ELF-1 (cell line): Measurements from ENCODE around the gene MRAP.
"Not testable (repeated sequence)": the region's sequence is repeated elsewhere in the genome, so short reads cannot be mapped to it uniquely, and the experiment has no call there.

ENCODE experiments used
- DNase-seq: peaks from one replicate; pipeline ENCODE4 v3.0.0-alpha.2; 2016; ENCODE audit warnings: low read depth, low spot score

MRAP gene

DNA sequence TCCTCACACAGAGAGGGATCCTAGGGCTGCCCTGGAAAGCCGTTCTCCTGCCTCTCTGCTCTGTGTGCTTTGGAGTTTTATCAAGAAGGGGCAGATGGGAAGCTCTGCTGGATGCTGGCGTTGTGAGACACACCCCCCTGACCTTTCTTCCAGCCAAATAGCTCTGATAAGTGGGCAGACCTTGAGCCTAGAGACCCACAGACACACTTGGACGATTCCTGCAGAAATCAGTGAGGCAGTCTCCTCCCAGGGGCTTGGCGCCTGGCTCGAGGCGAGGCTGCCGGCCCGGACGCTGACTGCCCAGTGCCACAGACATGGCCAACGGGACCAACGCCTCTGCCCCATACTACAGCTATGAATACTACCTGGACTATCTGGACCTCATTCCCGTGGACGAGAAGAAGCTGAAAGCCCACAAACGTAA lies at the start of gene MRAP:
Gene MRAP, plus strand, starts transcription at position 198 of the 424 bp plus-strand sequence. Its CDS starts 117 bp downstream, at position 315.
- no peak for DNase-seq

DNA sequence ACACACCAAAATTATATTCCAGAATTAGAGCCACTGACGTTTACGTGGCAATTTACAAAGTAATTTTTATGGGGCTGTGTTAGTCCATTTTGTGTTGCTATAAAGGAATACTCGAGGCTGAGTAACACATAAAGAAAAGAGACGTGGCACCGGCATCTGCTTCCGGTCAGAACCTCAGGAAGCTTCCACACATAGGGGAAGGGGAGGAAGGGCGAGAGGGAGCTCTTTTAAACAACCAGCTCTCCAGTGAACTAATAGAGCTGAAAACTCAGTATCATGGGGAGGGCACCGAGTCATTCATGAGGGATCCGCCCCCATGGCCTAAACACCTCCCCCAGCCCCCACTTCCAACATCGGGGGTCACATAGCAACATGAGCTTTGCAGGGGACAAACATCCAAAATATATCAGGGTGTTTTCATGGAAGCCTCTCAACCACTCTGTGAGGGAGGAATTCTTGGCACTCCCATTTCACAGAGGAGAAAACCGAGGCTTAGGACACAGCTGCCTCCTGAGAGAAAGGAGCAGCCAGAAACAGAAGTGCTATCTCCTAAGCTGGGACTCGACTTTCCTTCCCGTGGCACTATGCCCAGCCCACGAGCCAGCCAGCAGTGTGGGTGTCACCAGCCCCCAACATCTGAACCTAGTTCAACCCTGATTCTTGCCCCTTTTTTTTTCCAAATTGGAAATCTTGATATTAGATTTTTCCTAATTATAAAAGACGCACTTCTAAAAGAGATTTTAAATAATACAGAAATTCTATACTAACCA lies 49.0 kb upstream of the MRAP start:
- DNase-seq: no peak

DNA sequence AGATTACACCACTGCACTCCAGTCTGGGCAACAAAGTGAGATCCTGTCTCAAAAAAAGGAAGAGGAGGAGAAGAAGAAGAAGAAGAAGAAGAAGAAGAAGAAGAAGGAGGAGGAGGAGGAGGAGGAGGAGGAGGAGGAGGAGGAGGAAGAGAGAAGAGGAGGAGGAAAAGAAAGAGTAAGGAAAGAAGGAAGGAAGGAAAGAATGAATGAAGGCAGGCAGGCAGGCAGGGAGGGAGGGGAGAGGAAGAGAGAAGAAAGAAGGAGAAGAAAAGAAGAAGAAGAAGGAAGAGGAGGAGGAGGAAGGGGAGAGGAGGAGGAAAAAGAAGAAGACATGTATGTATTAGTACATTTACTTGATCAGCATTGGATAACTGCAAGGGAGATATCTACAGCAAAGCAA lies 46.5 kb upstream of the MRAP start:
- DNase-seq: no peak

DNA sequence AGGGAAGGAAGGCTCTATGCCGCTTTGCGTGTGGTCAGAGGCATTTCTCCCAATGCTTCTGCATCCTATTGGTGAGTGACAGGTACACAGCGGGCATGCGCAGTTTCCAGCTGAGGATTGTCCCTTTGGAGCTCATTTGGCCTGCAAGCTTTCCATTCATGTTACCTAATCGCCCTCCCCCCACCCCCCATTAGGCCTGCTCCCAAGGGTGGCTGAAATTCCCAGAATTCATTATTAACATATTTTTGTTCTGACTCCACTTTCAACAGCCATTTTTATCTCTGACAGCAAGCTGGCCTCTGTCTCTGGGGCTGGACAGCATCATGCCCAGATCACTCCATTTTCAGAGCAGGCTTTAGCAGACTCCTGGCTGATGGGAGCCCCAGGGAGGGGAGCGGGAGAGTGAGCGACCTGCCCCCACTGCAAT lies 45.4 kb upstream of the MRAP start:
- DNase-seq: no peak

DNA sequence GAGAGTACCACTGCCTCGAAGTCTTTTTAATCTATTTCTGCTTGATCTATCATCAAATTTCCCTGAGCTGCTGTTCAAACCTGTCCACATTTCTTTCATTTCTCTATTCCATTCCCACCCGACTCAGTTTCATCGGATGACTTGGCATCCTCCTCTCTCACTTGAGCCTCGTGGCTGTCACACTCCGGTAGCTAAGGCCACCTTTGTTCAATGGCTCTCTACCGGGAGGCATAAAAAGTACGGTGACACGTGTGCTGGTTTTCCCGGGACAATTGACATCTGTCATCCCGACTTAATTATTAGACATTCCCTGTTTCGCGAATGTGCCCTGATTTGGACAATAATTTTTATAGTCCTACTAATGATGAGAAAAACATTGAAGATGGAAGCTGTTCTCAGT lies 42.4 kb upstream of the MRAP start:
- DNase-seq: no peak

DNA sequence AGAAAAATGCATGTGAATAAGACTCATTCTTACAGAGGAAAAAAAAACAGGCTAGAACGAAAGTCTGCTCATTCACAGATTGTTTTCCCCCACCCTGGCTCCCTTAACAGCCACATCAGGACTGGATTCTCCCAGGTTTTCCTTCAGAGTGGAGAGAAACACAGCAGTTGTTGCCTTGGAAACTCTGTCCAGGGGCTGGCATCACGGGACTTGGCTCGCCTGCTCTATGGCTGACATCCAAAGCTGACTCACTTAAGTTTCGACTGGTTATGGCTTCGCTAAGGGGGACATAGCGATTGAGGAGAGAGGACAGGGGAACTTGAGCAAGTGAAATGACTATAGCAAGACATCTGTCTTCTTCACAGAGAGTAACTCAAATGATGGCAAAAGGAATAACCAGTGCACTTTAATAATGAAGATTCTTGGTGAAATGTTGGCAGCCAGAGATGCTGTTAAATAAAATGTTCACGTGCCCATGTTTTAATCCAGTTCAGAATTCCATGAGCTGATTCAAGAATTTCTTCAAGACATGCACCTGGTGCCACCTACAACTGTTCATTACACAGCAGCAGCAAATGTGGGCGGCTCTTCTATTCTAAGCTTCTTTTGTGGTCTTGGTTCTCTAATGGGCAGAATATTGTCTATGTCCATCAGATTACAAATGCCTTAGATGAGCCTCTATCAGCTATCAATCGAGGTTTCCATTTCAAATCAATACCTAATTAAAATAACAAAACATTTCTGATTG lies 41.6 kb upstream of the MRAP start:
- no peak for DNase-seq

DNA sequence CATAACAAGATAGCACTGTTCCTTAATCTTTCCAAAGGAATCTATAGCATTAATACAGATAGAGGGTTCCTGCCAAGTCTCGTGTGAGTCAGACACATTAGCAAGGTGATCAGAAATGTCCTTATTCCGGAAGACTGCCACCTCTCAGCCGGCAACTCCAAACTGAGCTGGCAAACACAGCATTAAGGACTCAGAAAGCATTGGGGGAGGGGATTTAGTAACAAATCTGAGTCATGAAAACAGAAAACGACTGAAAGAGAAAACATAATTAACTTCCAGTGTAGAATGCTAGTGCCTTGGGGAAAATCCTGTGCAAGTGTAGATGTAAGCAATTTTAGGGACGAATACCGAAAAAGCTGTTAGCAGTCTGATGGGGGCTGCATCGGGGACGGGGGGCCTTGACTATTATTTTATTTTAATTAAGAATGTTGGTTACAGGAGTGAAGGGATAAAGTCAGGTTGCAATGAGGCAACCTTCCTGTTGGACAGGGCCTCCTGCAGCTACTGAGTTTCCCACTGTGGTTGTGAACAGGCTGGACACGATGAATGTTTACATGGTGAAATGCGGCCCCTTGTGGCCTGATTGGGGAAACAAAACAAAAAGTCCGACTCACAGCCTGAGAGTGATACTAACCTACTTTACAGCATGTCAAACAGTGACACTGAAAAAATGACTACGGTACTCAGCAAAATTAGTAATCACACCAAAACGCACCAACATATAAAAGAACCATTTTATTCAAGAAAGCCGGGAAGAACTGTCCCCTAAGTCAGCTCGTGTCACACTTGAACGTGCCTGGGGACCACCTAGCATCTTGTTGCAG lies 40.5 kb upstream of the MRAP start:
- peak; percentile 81 for DNase-seq

DNA sequence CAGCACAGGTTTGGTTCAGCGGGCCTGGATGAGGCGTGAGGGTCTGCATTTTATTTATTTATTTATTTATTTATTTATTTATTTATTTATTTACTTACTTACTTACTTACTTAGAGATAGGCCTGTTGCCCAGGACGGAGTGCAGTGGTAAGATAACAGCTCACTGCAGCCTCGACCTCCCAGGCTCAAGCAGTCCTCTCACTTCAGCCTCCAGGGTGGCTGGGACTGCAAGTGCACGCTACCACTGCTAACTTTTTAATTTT lies 39.9 kb upstream of the MRAP start:
- DNase-seq: not testable (repeated sequence)

DNA sequence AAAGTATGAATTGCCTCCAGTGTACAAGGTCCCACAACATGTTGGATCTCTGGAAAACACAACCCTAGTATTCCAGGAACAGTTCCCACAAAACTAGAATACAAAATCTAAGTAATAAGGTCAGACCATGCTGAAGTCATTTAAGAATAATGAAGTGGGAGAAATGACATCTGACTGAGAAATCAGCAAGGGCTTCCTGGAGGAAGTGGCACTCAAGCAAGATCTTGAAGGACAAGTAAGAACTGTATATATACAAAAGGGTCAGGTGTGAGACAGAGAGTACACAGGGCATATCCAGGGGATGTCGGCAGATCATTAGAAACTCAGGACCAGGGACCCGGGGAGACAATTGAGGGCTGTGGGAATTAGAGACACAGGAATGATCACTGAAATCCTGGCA lies 38.5 kb upstream of the MRAP start:
- no peak for DNase-seq

DNA sequence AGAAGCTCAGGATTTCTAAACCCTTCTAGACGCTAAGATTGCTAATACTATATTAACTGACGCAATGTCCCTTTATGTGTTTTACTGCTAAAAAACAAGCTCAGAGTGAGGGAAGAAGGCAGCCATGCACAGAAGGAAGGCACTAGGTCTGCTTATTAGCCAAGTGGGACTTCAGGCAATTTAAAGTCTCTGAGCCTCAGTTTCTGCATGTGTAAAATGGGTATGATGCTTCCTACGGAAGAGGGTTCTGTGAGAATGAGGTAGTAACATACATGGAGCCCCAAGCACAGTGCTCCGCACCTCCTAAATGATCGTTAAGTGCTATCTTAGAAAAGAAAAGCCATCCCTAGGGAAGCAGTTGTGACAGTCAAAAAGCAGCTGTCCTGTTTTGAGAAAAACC lies 36.7 kb upstream of the MRAP start:
- DNase-seq: no peak

DNA sequence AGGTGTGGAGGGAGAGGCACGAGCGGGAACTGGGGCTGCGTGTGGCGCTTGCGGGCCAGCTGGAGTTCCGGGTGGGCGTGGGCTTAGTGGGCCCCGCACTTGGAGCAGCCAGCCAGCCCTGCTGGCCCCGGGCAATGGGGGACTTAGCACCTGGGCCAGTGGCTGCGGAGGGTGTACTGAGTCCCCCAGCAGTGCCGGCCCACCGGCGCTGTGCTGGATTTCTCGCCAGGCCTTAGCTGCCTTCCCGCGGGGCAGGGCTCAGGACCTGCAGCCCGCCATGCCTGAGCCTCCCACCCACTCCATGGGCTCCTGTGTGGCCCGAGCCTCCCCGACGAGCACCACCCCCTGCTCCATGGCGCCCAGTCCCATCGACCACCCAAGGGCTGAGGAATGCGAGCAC lies 33.3 kb upstream of the MRAP start:
- DNase-seq: not testable (repeated sequence)

DNA sequence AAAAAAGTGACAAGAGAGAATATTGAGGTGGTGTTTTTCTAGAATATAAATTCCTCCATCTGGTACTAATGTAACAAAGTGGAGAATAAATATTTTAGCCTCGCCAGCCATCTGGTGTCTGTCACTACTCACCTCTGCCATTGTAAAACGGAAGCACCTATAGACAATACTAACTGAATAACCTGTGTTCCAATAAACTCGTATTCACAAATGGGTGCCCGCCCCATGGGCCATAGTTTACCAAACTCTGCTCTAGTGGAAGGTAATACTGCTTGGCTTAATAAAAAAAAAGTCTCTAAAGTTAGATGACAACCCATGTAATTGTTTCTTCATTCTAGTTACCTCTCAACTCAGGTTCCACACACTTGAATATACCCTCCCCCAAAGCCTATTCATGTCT lies 27.9 kb upstream of the MRAP start:
- DNase-seq: no peak

DNA sequence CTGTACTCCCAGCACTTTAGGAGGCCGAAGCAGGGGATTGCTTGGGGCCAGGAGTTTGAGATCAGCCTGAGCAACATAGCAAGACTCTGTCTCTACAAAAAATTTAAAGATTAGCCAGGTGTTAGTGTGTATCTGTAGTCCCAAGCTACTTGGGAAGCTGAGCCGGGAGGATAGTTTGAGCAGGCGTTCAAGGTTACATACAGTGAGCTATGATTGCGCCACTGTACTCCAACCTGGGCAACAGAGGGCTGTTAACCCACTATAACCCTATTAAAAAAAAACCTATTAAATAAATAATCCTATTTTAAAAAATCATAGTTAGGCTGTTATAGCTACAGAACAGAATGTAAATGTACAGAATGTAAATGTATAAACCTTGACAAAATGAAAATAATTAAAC lies 22.0 kb upstream of the MRAP start:
- DNase-seq: no peak

DNA sequence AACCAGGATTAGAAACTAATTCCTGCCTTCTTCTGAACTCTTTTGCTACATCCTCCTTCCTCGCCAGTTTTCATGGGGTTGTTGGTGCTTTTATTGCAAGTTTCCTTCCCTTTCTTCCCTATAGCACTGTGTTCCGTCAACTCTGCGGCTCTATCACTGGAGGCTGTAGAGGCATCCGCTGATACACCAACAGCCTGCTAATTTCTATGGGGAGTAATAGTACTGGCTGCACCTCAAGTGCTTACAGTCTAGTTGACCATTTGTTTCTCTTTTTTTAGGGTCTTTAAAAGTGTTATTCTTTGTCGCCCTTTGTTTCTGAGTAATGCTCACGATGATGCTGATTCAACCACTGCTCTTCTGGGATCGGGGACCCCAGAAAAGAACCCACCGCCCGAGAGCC lies 20.6 kb upstream of the MRAP start:
- DNase-seq: no peak

DNA sequence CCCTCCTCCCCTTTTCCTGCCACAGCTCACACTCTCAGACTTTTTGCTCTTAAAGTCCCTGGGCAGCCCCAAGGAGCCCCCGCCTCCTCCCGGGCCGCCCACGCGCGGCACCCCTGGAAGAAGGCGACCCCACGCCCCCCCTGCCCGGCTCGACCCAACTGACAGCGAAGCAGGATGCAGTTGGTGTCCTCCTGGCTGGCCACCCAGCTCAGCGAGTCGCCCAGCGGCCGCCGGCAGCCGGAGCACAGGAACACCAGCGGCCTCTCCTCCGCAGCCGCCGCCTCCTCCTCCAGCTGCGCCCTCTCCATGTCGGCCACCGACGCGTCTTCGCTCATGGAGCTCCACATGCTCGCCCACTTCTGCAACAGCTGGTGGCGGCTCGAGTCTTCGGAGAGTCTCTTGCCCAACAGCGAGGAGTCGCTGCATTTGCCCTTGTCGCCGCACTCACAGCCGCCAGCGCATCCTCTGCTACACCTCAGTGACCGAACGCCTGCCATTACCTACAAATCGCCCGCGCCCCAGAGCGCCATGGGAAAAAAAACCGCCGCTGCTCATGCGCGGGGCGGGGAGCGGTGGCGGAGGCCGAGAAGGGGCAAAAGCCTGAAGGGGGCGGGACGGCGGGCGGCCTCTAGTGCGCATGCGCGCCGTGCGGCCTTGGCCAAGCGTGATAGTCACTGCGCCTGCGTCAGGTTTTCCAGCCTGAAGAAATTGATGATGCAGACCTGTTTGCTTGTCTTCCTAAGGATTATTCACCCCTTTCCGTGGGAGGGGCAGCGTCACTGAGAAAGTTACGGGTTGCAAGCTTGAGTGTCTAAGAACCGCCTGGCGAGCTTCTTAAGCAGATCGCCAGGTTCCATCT lies 19.9 kb upstream of the MRAP start, which contains the start of gene MIS18A:
Gene MIS18A, minus strand, starts transcription at position 532 of the 859 bp plus-strand sequence. Its CDS starts 35 bp downstream, at position 497.
- peak; percentile 97 for DNase-seq

DNA sequence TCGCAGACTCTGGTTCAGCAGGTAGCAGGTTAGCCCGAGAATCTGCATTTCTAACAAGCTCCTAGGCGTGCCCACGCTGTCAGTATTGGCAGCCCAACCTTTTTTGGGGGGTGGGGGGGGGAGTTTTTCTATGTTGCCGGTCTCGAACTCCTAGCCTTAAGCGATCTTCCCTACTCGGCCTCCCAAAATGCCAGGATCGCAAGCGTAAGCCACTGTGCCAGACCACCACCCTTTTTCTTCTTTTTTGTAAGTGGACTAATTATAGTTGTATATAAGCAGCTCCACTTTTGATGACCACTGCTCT lies 19.3 kb upstream of the MRAP start:
- DNase-seq: no peak

DNA sequence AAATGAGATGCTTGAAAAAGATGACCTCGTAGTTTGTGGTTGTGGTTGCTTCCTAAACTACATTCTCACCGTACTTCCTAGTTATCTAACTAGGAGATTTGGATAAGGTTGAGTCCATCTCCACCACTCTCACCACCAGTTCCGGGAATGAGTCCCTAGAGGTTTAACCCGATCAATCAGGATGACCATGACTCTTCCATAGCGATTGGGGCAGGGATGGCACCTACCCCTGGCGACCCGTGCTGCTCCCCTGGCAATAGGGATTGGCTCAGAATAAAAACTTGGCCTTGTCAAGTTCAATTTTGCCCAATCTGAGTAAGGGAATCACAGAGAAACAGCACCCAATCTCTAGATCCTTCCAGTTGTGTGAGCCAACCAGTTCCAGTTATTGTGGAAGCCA lies 17.1 kb upstream of the MRAP start:
- no peak for DNase-seq

DNA sequence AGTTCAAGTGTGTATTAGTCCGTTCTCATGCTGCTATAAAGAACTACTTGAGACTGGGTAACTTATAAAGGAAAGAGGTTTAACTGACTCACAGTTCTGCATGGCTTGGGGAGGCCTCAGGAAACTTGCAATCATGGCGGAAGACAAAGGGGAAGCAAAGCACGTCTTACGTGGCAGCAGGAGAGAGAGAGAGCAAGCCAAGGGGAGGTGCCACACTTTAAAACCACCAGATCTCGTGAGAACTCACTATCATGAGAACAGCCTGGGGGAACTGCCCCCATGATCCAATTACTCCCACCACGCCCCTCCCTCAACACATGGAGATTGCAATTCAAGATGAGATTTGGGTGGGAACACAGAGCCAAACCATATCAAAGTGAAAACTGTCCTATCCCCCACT lies 15.7 kb upstream of the MRAP start:
- no peak for DNase-seq

DNA sequence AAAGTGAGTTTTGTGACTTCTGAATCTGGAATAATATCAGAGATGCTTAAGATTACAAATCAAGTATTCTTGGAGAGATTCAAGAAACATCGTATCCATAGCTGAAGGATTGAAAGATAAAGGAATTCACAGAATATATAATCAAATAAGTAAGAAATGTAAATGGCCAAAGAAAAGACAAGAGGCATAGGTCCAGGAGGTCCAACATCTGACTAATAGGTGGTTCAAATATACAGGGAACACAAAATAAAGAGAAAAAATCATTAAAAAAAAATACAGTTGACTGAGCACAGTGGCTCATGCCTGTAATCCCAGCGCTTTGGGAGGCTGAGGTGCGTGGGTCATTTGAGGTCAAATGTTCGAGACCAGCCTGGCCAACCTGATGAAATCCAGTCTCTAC lies 13.2 kb upstream of the MRAP start:
- DNase-seq: no peak

DNA sequence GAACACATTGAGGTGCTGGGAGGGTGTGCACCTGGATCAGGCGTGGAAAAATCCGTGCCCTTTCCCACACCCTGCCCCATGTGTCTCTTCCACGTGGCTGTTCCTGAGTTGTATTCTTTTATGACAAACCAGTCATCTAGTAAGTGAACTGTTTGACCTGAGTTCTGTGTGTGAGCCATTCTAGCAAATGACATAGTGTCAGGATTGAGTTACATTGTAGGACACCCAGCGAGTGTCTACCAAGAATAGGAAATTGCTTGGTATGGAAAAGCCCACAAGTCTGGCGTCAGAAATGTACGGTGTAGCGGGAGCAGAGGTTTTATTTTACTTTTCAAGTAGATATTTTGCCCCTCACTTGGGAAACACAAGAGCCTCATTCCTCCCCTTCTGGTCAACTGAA lies 1.2 kb upstream of the MRAP start:
- no peak for DNase-seq

DNA sequence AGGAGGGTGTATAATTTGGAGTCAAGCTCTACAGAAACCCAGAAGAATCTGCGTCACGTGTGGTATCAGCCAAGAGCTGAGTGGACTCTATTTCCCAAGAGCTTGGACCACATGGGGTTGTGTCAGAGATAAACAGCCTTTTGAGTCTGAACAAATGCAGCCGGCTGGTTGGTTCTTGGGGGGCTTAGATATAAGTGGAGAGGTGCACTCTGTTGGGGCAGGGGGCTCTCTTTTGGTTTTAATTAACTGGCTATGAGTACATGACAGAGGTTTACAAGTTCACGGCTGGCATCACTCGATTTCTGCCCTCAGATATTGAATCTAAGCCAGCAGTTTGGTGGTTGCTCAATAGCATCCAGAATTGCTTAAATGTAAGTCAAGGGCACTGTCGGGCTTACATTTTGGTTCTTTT lies 501 bp upstream of the MRAP start:
- no peak for DNase-seq

DNA sequence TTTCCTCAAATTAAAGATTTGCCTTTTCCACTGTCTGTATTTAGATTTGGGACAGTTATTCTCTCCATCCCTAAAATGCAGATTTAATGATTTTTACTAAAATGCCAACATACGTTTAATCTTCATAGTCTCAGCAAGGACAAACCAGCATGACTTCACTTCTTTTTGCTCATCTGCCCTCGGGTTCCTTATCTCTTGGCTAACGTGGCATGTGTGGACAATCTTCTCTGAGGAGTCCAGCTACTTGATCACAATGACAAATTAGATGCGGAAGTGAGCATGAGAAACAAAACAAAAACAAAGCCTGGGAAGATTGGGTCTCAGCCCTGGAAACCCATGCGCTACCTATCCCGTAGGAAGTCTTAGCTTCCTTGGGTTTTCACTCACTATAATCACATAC lies 1.0 kb downstream of the MRAP start:
- DNase-seq: no peak
